ENCODE results near the gene MMP13.
"Not testable (repeated sequence)": the region's sequence is repeated elsewhere in the genome, so short reads cannot be mapped to it uniquely, and the experiment has no call there.

The MMP13 gene

DNA sequence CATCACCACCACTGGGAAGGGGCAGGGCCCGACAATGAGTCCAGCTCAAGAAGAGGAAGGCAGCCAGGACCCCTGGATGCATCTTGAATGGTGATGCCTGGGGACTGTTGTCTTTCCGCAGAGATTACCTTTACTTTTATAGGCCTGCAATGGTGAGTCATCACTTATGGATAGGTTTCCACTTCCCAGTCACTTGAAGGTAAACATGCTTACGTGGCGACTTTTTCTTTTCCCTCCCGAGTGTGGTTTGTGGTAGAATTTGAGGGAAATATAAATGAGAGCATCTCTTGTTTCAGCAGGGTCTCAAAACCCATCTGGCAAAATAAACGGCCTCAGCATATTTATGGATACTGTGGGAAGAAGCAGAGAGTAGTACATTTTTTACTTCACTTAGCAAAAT is at the start of gene MMP13:
Gene MMP13, minus strand, starts transcription at position 109 of the 400 bp plus-strand sequence. Its CDS starts 27 bp downstream, at position 82.
- no peak within 1 kb of the TSS for H3K4me2 ChIP-seq (ENCODE audit: low read length)
- no peak within 1 kb of the TSS for H3K27ac ChIP-seq
- H2AFZ ChIP-seq = no peak within 1 kb of the TSS
- H3K4me3 ChIP-seq (ENCODE audit: low read depth, low read length) = no peak within 1 kb of the TSS
- H3K27me3 ChIP-seq (ENCODE audit: control insufficient read depth, insufficient read depth, low read length) = no peaks in the 10 kb centered on the region
- H3K79me2 ChIP-seq = no peaks in the 10 kb centered on the region
- no peaks in the 10 kb centered on the region for H3K9me3 ChIP-seq (ENCODE audit: control insufficient read depth, low read length)
- TF ChIP-seq, protein P1, sequence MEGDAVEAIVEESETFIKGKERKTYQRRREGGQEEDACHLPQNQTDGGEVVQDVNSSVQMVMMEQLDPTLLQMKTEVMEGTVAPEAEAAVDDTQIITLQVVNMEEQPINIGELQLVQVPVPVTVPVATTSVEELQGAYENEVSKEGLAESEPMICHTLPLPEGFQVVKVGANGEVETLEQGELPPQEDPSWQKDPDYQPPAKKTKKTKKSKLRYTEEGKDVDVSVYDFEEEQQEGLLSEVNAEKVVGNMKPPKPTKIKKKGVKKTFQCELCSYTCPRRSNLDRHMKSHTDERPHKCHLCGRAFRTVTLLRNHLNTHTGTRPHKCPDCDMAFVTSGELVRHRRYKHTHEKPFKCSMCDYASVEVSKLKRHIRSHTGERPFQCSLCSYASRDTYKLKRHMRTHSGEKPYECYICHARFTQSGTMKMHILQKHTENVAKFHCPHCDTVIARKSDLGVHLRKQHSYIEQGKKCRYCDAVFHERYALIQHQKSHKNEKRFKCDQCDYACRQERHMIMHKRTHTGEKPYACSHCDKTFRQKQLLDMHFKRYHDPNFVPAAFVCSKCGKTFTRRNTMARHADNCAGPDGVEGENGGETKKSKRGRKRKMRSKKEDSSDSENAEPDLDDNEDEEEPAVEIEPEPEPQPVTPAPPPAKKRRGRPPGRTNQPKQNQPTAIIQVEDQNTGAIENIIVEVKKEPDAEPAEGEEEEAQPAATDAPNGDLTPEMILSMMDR (IDR thresholded peaks at IDR 0.05) = no peak
- H3K9ac ChIP-seq = no peak within 1 kb of the TSS
- H3K36me3 ChIP-seq (ENCODE audit: control insufficient read depth, insufficient read depth, low read length) = no peaks in the 10 kb centered on the region
- no peaks in the 10 kb centered on the region for H3K4me1 ChIP-seq

DNA sequence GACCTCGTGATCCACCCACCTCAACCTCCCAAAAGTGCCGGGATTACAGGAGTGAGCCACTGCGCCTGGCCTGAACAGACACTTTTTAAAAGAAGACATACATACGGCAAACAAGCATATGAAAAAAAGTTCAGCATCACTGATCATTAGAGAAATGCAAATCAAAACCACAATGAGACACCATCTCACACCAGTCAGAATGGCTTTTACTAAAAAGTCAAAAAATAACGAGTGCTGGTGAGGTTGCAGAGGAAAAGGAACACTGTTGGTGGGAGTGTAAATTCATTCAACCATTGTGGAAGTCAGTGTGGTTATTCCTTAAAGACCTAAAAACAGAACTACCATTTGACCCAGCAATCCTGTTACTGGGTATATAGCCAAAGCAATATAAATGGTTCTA is 48.7 kb upstream of the MMP13 start:
- H3K9ac ChIP-seq; H3K9me3 ChIP-seq (ENCODE audit: control insufficient read depth, low read length); H2AFZ ChIP-seq; H3K4me2 ChIP-seq (ENCODE audit: low read length); H3K4me3 ChIP-seq (ENCODE audit: low read depth, low read length); H3K27ac ChIP-seq; H3K79me2 ChIP-seq; H3K36me3 ChIP-seq (ENCODE audit: control insufficient read depth, insufficient read depth, low read length); H3K27me3 ChIP-seq (ENCODE audit: control insufficient read depth, insufficient read depth, low read length); H3K4me1 ChIP-seq: not testable (repeated sequence)

DNA sequence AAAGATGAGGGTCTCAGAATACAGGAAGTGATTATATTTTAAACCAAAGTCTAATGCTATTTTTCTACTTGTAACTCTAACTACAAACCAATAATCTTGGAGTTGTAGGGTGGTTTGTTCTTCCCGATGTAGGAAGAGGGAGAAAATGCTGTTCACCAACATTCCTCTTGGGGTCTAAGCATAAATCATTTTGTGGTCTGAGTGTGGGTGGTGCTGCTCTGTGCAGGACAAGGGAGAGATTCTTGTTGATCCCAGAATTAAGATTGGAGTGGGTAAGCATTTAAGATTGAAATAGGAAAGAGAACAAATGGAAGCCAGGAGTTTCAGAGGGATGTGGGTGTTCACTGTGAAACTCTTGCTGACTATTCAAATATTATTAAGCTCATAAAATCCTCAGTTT is 38.6 kb upstream of the MMP13 start:
- TF ChIP-seq, protein P1 (IDR thresholded peaks at IDR 0.05) = no peak
- no peak overlapping the region for H3K4me2 ChIP-seq (ENCODE audit: low read length)
- H3K4me3 ChIP-seq (ENCODE audit: low read depth, low read length) = no peak overlapping the region
- no peak overlapping the region for H3K27ac ChIP-seq
- no peaks in the 10 kb centered on the region for H3K4me1 ChIP-seq
- H3K9me3 ChIP-seq (ENCODE audit: control insufficient read depth, low read length) = no peaks in the 10 kb centered on the region
- no peak overlapping the region for H2AFZ ChIP-seq
- H3K27me3 ChIP-seq (ENCODE audit: control insufficient read depth, insufficient read depth, low read length) = no peaks in the 10 kb centered on the region
- no peak overlapping the region for H3K9ac ChIP-seq
- H3K36me3 ChIP-seq (ENCODE audit: control insufficient read depth, insufficient read depth, low read length) = no peaks in the 10 kb centered on the region
- H3K79me2 ChIP-seq = no peaks in the 10 kb centered on the region

DNA sequence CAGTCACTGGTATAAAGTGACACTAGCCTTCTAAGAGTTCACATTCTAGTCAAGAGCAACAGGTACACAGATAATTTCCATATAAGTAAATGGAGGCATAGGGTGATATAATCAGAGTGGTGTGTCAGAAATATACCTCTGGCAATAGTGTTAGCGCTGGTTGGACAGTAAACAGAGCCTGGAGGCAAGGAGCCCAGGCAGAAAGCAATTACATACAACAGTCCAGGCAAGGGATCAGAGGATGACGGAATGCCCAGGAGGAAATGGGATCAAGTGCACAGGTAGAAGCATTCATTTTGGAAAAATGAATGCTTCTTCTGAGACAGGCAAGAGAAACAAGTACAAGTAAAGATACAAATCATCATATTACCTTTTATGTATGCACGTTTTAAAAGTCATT is 36.2 kb upstream of the MMP13 start:
- Histone ChIP-seq H3K9me3 (ENCODE audit: control insufficient read depth, low read length) (no peaks in the 10 kb centered on the region), H3K4me3 (ENCODE audit: low read depth, low read length) (no peak overlapping the region), H3K79me2 (no peaks in the 10 kb centered on the region), H3K4me2 (ENCODE audit: low read length) (no peak overlapping the region), H3K4me1 (no peaks in the 10 kb centered on the region), H3K9ac (no peak overlapping the region), H2AFZ (no peak overlapping the region), H3K27ac (no peak overlapping the region), H3K27me3 (ENCODE audit: control insufficient read depth, insufficient read depth, low read length) (no peaks in the 10 kb centered on the region), H3K36me3 (ENCODE audit: control insufficient read depth, insufficient read depth, low read length) (no peaks in the 10 kb centered on the region)
- TF ChIP-seq, protein P1 (IDR thresholded peaks at IDR 0.05) = no peak

DNA sequence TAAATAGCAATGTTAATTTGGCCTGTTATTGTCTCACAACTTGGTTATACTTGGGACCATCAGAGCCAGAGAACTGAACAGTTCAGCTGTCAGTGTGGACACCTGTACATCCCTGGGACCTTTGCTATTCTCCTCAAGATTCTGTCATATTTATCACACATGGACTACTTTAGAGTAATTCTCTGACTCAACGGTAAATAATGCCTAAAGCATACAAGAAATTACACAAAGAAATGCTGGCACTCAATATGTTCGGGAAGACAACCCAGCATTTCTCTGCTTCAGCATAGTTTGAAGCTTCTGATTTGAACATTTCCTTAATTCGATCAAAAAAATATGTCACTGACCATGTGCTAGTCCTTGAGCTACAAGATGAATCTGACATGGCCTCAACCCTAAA is 34.6 kb upstream of the MMP13 start:
- Histone ChIP-seq H3K9me3 (ENCODE audit: control insufficient read depth, low read length) (no peaks in the 10 kb centered on the region), H3K9ac (no peak overlapping the region), H3K4me3 (ENCODE audit: low read depth, low read length) (no peak overlapping the region), H3K36me3 (ENCODE audit: control insufficient read depth, insufficient read depth, low read length) (no peaks in the 10 kb centered on the region), H2AFZ (no peak overlapping the region), H3K4me2 (ENCODE audit: low read length) (no peak overlapping the region), H3K27ac (no peak overlapping the region), H3K79me2 (no peaks in the 10 kb centered on the region), H3K27me3 (ENCODE audit: control insufficient read depth, insufficient read depth, low read length) (no peaks in the 10 kb centered on the region), H3K4me1 (no peaks in the 10 kb centered on the region)
- TF ChIP-seq, protein P1 (IDR thresholded peaks at IDR 0.05) = no peak

All from parathyroid adenoma (tissue), 2 donors.